Measurements from ENCODE around the gene LAMA2. TPM values are rescaled to one million over a fixed set of nuclear protein-coding genes. Genes with fewer than 3 reads are reported as not detected.

LAMA2 gene
- total and polyA plus RNA-seq, 5 donors = 28.7 to 176 (median 134) TPM

- DNase-seq = no peak
- H3K4me1 ChIP-seq (ENCODE audit: control insufficient read depth, insufficient read depth, low read length) = no peaks in the 10 kb centered on the region
- no peaks in the 10 kb centered on the region for H3K9me3 ChIP-seq (ENCODE audit: control insufficient read depth, low read length)
- ATAC-seq = no peak
- H3K27ac ChIP-seq (ENCODE audit: low read length) = no peak overlapping the region
- intact Hi-C loops (cut with DNase I) = loop anchor here in 1 of 4 donors (10.0 kb wide), 1 partner anchor 48 kb away; no protein-coding TSS in a partner anchor
- 45% methylated on average over 2 of the region's 2 CpGs for WGBS
- H3K27me3 ChIP-seq (ENCODE audit: control insufficient read depth, insufficient read depth) = no peaks in the 10 kb centered on the region
- no peak overlapping the region for H3K4me3 ChIP-seq (ENCODE audit: low read length)
Measured at GRCh38 chr6:129517288-129517687, 634.4 kb downstream of the LAMA2 start.

- no peak overlapping the region for H3K27ac ChIP-seq (ENCODE audit: low read length)
- 94% methylated on average over 2 of the region's 2 CpGs for WGBS
- no peak for DNase-seq
- no peak for ATAC-seq
- H3K4me1 ChIP-seq (ENCODE audit: control insufficient read depth, insufficient read depth, low read length) = no peaks in the 10 kb centered on the region
- intact Hi-C loops (cut with DNase I) = loop anchor here in 1 of 4 donors (10.0 kb wide), 1 partner anchor 45 kb away; no protein-coding TSS in a partner anchor
- no peaks in the 10 kb centered on the region for H3K27me3 ChIP-seq (ENCODE audit: control insufficient read depth, insufficient read depth)
- H3K4me3 ChIP-seq (ENCODE audit: low read length) = no peak overlapping the region
- no peaks in the 10 kb centered on the region for H3K9me3 ChIP-seq (ENCODE audit: control insufficient read depth, low read length)
Measured at GRCh38 chr6:129519750-129520149, 636.8 kb downstream of the LAMA2 start.

GRCh38 chr6:129521946-129522345 lies 639.0 kb downstream of the LAMA2 start:
- Histone ChIP-seq H3K27ac (ENCODE audit: low read length) (no peak overlapping the region), H3K4me1 (ENCODE audit: control insufficient read depth, insufficient read depth, low read length) (no peaks in the 10 kb centered on the region), H3K27me3 (ENCODE audit: control insufficient read depth, insufficient read depth) (no peaks in the 10 kb centered on the region), H3K9me3 (ENCODE audit: control insufficient read depth, low read length) (no peaks in the 10 kb centered on the region), H3K4me3 (ENCODE audit: low read length) (no peak overlapping the region)
- intact Hi-C loops (cut with DNase I) = no loop called here
- ATAC-seq = no peak
- 47% methylated on average over 2 of the region's 2 CpGs for WGBS
- DNase-seq = no peak

- H3K27ac ChIP-seq (ENCODE audit: low read length) = no peak overlapping the region
- WGBS = 92% methylated on average over 4 of the region's 4 CpGs
- H3K9me3 ChIP-seq (ENCODE audit: control insufficient read depth, low read length) = no peaks in the 10 kb centered on the region
- ATAC-seq (no peak), DNase-seq (no peak)
- no peak overlapping the region for H3K4me3 ChIP-seq (ENCODE audit: low read length)
- intact Hi-C loops (cut with DNase I) = no loop called here
- H3K4me1 ChIP-seq (ENCODE audit: control insufficient read depth, insufficient read depth, low read length) = no peaks in the 10 kb centered on the region
- H3K27me3 ChIP-seq (ENCODE audit: control insufficient read depth, insufficient read depth) = no peaks in the 10 kb centered on the region
Measured at GRCh38 chr6:129523816-129524215, 640.9 kb downstream of the LAMA2 start.

- WGBS = 64% methylated on average over 1 of the region's 1 CpG
- intact Hi-C loops (cut with DNase I) = no loop called here
- H3K9me3 ChIP-seq (ENCODE audit: control insufficient read depth, low read length) = no peaks in the 10 kb centered on the region
Measured at GRCh38 chr6:129525055-129525454, 642.1 kb downstream of the LAMA2 start.

GRCh38 chr6:129534926-129535325 lies 652.0 kb downstream of the LAMA2 start:
- H3K27me3 ChIP-seq (ENCODE audit: control insufficient read depth, insufficient read depth) = no peaks in the 10 kb centered on the region
- no peak overlapping the region for H3K4me3 ChIP-seq (ENCODE audit: low read length)
- ATAC-seq (no peak), DNase-seq (no peak)
- H3K27ac ChIP-seq (ENCODE audit: low read length) = no peak overlapping the region
- no peaks in the 10 kb centered on the region for H3K4me1 ChIP-seq (ENCODE audit: control insufficient read depth, insufficient read depth, low read length)
- H3K9me3 ChIP-seq (ENCODE audit: control insufficient read depth, low read length) = no peaks in the 10 kb centered on the region
- intact Hi-C loops (cut with DNase I) = no loop called here

More at GRCh38 chr6:129525055-129525454, 642.1 kb downstream of the LAMA2 start:
- Histone ChIP-seq H3K27ac (ENCODE audit: low read length) (no peak overlapping the region), H3K4me3 (ENCODE audit: low read length) (no peak overlapping the region), H3K4me1 (ENCODE audit: control insufficient read depth, insufficient read depth, low read length) (no peaks in the 10 kb centered on the region), H3K27me3 (ENCODE audit: control insufficient read depth, insufficient read depth) (no peaks in the 10 kb centered on the region)
- DNase-seq = no peak
- ATAC-seq = no peak

- H3K27me3 ChIP-seq (ENCODE audit: control insufficient read depth, insufficient read depth) = no peaks in the 10 kb centered on the region
- no peak overlapping the region for H3K27ac ChIP-seq (ENCODE audit: low read length)
- no peak for DNase-seq
- no peak overlapping the region for H3K4me3 ChIP-seq (ENCODE audit: low read length)
- H3K4me1 ChIP-seq (ENCODE audit: control insufficient read depth, insufficient read depth, low read length) = no peaks in the 10 kb centered on the region
- ATAC-seq = no peak
- intact Hi-C loops (cut with DNase I) = no loop called here
- no peaks in the 10 kb centered on the region for H3K9me3 ChIP-seq (ENCODE audit: control insufficient read depth, low read length)
Measured at GRCh38 chr6:129536271-129536670, 653.3 kb downstream of the LAMA2 start.

GRCh38 chr6:129539032-129539431 lies 656.1 kb downstream of the LAMA2 start:
- Histone ChIP-seq H3K4me3 (ENCODE audit: low read length) (no peak overlapping the region), H3K4me1 (ENCODE audit: control insufficient read depth, insufficient read depth, low read length) (no peaks in the 10 kb centered on the region), H3K27me3 (ENCODE audit: control insufficient read depth, insufficient read depth) (no peaks in the 10 kb centered on the region), H3K27ac (ENCODE audit: low read length) (no peak overlapping the region), H3K9me3 (ENCODE audit: control insufficient read depth, low read length) (no peaks in the 10 kb centered on the region)
- intact Hi-C loops (cut with DNase I) = no loop called here
- no peak for ATAC-seq
- WGBS = 78% methylated on average over 2 of the region's 2 CpGs
- DNase-seq = no peak

- Histone ChIP-seq H3K4me3 (ENCODE audit: low read length) (no peak overlapping the region), H3K27me3 (ENCODE audit: control insufficient read depth, insufficient read depth) (no peaks in the 10 kb centered on the region), H3K9me3 (ENCODE audit: control insufficient read depth, low read length) (no peaks in the 10 kb centered on the region), H3K27ac (ENCODE audit: low read length) (no peak overlapping the region), H3K4me1 (ENCODE audit: control insufficient read depth, insufficient read depth, low read length) (no peaks in the 10 kb centered on the region)
- 56% methylated on average over 2 of the region's 2 CpGs for WGBS
- DNase-seq (no peak), ATAC-seq (no peak)
- intact Hi-C loops (cut with DNase I) = no loop called here
Measured at GRCh38 chr6:129542705-129543104, 659.8 kb downstream of the LAMA2 start.

GRCh38 chr6:129543981-129544380 lies 661.0 kb downstream of the LAMA2 start:
- no peak overlapping the region for H3K4me3 ChIP-seq (ENCODE audit: low read length)
- H3K4me1 ChIP-seq (ENCODE audit: control insufficient read depth, insufficient read depth, low read length) = no peaks in the 10 kb centered on the region
- 51% methylated on average over 2 of the region's 2 CpGs for WGBS
- no peak for DNase-seq
- H3K9me3 ChIP-seq (ENCODE audit: control insufficient read depth, low read length) = no peaks in the 10 kb centered on the region
- no peak overlapping the region for H3K27ac ChIP-seq (ENCODE audit: low read length)
- H3K27me3 ChIP-seq (ENCODE audit: control insufficient read depth, insufficient read depth) = no peaks in the 10 kb centered on the region
- intact Hi-C loops (cut with DNase I) = no loop called here
- no peak for ATAC-seq

GRCh38 chr6:129544892-129545612 lies 662.1 kb downstream of the LAMA2 start:
- Histone ChIP-seq H3K9me3 (ENCODE audit: control insufficient read depth, low read length) (no peaks in the 10 kb centered on the region), H3K27ac (ENCODE audit: low read length) (no peak overlapping the region), H3K4me3 (ENCODE audit: low read length) (no peak overlapping the region), H3K27me3 (ENCODE audit: control insufficient read depth, insufficient read depth) (no peaks in the 10 kb centered on the region), H3K4me1 (ENCODE audit: control insufficient read depth, insufficient read depth, low read length) (no peaks in the 10 kb centered on the region)
- 94% methylated on average over 8 of the region's 8 CpGs for WGBS
- ATAC-seq = no peak
- DNase-seq = no peak
- intact Hi-C loops (cut with DNase I) = no loop called here

- WGBS = 74% methylated on average over 4 of the region's 4 CpGs
Measured at GRCh38 chr6:129546702-129547101, 663.8 kb downstream of the LAMA2 start.

More at GRCh38 chr6:129546702-129547101, 663.8 kb downstream of the LAMA2 start:
- ATAC-seq = no peak
- H3K27me3 ChIP-seq (ENCODE audit: control insufficient read depth, insufficient read depth) = no peaks in the 10 kb centered on the region
- no peaks in the 10 kb centered on the region for H3K4me1 ChIP-seq (ENCODE audit: control insufficient read depth, insufficient read depth, low read length)
- DNase-seq = no peak
- no peak overlapping the region for H3K27ac ChIP-seq (ENCODE audit: low read length)
- intact Hi-C loops (cut with DNase I) = no loop called here
- H3K4me3 ChIP-seq (ENCODE audit: low read length) = no peak overlapping the region
- H3K9me3 ChIP-seq (ENCODE audit: control insufficient read depth, low read length) = no peaks in the 10 kb centered on the region

All from right cardiac atrium (tissue), 5 donors.